Measurements from ENCODE around the gene SSPN.

The SSPN gene

GRCh38 chr12:26187014-26187798 is 8.2 kb upstream of the SSPN start:
- DNase-seq (ENCODE audit: low spot score): no peak

- no peak for DNase-seq (ENCODE audit: low spot score)
Measured at GRCh38 chr12:26188127-26188526, 7.2 kb upstream of the SSPN start.

GRCh38 chr12:26188641-26189040 is 6.7 kb upstream of the SSPN start:
- no peak for DNase-seq (ENCODE audit: low spot score)

- DNase-seq (ENCODE audit: low spot score): no peak
Measured at GRCh38 chr12:26192142-26192541, 3.2 kb upstream of the SSPN start.

GRCh38 chr12:26193539-26193938 is 1.8 kb upstream of the SSPN start:
- no peak for DNase-seq (ENCODE audit: low spot score)

GRCh38 chr12:26195641-26196420 is 458 bp downstream of the SSPN start:
- peak; percentile 57 for DNase-seq (ENCODE audit: low spot score)

- no peak for DNase-seq (ENCODE audit: low spot score)
Measured at GRCh38 chr12:26196421-26196716, 996 bp downstream of the SSPN start.

GRCh38 chr12:26197832-26198231 is 2.5 kb downstream of the SSPN start:
- DNase-seq (ENCODE audit: low spot score): no peak

GRCh38 chr12:26198742-26199141 is 3.4 kb downstream of the SSPN start:
- no peak for DNase-seq (ENCODE audit: low spot score)

- no peak for DNase-seq (ENCODE audit: low spot score)
Measured at GRCh38 chr12:26203167-26203780, 7.9 kb downstream of the SSPN start.

GRCh38 chr12:26204612-26205289 is 9.4 kb downstream of the SSPN start:
- DNase-seq (ENCODE audit: low spot score): no peak

GRCh38 chr12:26205298-26205697 is 9.9 kb downstream of the SSPN start:
- DNase-seq (ENCODE audit: low spot score): no peak

GRCh38 chr12:26205941-26206340 is 10.6 kb downstream of the SSPN start:
- DNase-seq (ENCODE audit: low spot score): no peak

GRCh38 chr12:26211331-26211730 is 16.0 kb downstream of the SSPN start:
- DNase-seq (ENCODE audit: low spot score): no peak

- DNase-seq (ENCODE audit: low spot score): no peak
Measured at GRCh38 chr12:26212396-26212795, 17.0 kb downstream of the SSPN start.

GRCh38 chr12:26212988-26213387 is 17.6 kb downstream of the SSPN start:
- DNase-seq (ENCODE audit: low spot score): no peak

- no peak for DNase-seq (ENCODE audit: low spot score)
Measured at GRCh38 chr12:26214121-26214520, 18.7 kb downstream of the SSPN start.

- DNase-seq (ENCODE audit: low spot score): no peak
Measured at GRCh38 chr12:26219736-26220135, 24.4 kb downstream of the SSPN start.

- no peak for DNase-seq (ENCODE audit: low spot score)
Measured at GRCh38 chr12:26224657-26225056, 29.3 kb downstream of the SSPN start.

GRCh38 chr12:26226122-26226521 is 30.7 kb downstream of the SSPN start:
- no peak for DNase-seq (ENCODE audit: low spot score)

GRCh38 chr12:26226629-26227360 is 31.4 kb downstream of the SSPN start:
- DNase-seq (ENCODE audit: low spot score): peak; percentile 58

GRCh38 chr12:26227361-26227745 is 32.0 kb downstream of the SSPN start:
- DNase-seq (ENCODE audit: low spot score): no peak

Data from D341Med (cell line).